Urinary bladder (tissue), 4 donors: ENCODE measurements around the gene DNM3. TPM values are rescaled to one million over a fixed set of nuclear protein-coding genes. Genes with fewer than 3 reads are reported as not detected.

Experiments used
- DNase-seq: peaks from one replicate; pipeline ENCODE4 v3.0.0-alpha.2; 2015; ENCODE audit errors: extremely low spot score
- H3K27ac ChIP-seq: one replicate; pipeline ENCODE4 v1.5.1; 2013; ENCODE audit warnings: low read depth, mild to moderate bottlenecking, moderate library complexity
- H3K36me3 ChIP-seq: one replicate; pipeline ENCODE4 v1.6.1; 2013; ENCODE audit warnings: mild to moderate bottlenecking, moderate library complexity; ENCODE audit not compliant: insufficient read depth
- H3K4me1 ChIP-seq: one replicate; pipeline ENCODE4 v1.6.1; 2013; ENCODE audit warnings: mild to moderate bottlenecking, moderate library complexity; ENCODE audit not compliant: insufficient read depth
- H3K4me3 ChIP-seq: one replicate; pipeline ENCODE4 v1.5.1; 2013; ENCODE audit warnings: low read depth, low read length
- WGBS: extraction: QIAGEN DNeasy Blood & Tissue Kit; methylation state at CpG from one replicate; pipeline ENCODE4 v1.1.7; 2013; 5-methylcytosine and 5-hydroxymethylcytosine counted together
- polyA plus RNA-seq: library from polyadenylated mRNA; stranded (reverse); fragments of 200-250 nt; gene quantifications from one replicate; pipeline ENCODE4 v1.2.3, GENCODE V29; 2013
- total RNA-seq: library from RNA; depleted of rRNA; stranded (reverse); fragments of >200 nt; gene quantifications from one replicate; pipeline ENCODE4 v1.2.3, GENCODE V29; 2014
- donor health status: healthy with polysubstance abuse.
- donor health status: healthy.

The DNM3 gene
- total and polyA plus RNA-seq, 2 donors = 3.2 to 11.7 TPM

DNA sequence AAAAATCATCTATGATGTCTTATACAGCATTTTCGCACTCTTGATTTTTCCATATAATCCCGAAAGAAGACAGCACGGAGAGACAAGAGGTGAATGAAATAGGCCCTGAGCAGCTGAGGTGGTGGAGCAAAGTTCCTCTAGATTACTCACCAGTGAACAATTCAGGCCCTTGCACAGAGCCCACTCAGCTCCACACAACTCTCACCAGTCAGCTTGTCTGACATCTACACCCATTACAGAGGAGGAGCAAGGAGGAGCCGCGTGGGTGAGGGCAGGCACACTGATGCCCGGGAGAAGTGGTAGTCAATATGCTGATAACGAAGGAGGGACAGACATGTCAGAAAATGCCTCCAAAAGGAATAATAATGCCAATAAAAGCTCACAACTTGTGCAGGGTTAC is 59.9 kb downstream of the DNM3 start:
- Histone ChIP-seq H3K27ac (no peak overlapping the region), H3K36me3 (no peaks in the 10 kb centered on the region), H3K4me3 (no peak overlapping the region), H3K4me1 (no peaks in the 10 kb centered on the region)
- WGBS = 90% methylated on average over 7 of the region's 7 CpGs
- DNase-seq = no peak

DNA sequence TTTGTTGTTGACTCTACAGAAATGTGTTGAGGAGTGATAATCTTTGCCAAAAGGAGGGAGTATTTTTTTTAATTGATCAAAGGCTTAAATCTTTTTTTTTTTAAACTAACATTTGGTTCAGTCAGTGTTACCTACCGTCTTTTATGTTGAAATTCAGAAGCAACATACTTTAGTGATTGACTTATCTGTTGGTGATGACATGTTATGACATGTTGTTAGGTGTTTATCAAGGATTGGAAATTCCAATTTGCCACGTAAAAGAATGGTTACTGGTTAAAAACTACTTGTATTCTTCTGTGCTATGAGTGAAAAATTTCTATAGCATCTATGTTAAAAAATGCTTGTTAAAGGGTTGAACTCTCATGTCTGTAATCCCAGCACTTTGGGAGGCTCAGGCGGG is 61.2 kb downstream of the DNM3 start:
- no peaks in the 10 kb centered on the region for H3K4me1 ChIP-seq
- no peak overlapping the region for H3K27ac ChIP-seq
- H3K36me3 ChIP-seq = no peaks in the 10 kb centered on the region
- H3K4me3 ChIP-seq = no peak overlapping the region
- no peak for DNase-seq
- 58% methylated on average over 3 of the region's 3 CpGs for WGBS

DNA sequence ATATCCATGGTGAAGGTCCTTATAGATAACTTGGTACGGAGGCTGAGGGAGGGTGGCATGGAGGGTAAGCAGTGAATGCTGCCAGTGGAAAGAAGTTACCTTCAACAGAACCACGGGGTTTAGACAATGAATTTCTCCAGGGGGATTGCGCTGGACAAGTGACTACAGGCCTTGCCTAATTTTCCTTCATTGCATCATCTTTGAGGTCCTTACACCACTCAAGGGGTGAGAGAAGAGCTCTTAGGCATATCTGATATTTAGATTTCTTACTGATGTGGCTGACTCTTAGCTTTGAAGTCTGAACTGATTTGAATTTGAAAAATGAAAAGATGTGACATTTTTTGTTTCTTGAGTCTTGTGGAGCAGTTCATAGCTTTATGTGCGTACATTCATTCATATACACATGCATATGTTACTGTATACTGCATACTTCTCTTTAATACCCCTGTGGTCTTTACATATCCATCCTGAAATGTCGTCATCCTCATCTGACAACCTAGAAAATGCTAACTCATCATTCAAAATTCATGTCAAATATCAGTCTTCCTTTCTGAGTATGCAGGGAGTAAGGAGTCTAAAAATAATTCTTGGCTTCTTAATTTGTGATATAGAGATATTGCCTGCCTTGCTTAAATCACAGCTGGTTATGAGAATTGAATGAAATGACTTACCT is 63.6 kb downstream of the DNM3 start:
- WGBS = 90% methylated on average over 5 of the region's 5 CpGs

DNA sequence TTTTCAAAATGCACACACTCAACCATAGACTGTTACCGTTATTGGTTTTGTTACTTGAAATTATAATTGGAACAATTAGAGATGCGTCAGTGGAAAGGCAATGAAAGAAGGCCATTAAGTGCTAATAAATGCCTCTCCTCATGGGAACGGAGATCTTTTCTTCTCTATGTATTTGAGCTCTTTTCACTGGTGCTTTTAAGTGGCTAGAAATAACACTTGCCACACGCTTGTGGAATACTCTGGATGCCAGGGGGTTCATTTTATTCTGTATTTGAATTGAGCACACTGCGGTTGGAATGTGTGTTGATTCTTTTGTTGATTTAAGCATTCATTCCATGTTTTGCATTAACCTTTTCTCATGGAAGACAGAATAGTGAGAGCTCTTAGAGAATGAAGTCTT is 68.4 kb downstream of the DNM3 start:
- H3K36me3 ChIP-seq = no peaks in the 10 kb centered on the region
- H3K27ac ChIP-seq = no peak overlapping the region
- H3K4me3 ChIP-seq = no peak overlapping the region
- WGBS = 64% methylated on average over 5 of the region's 5 CpGs
- DNase-seq = no peak
- no peaks in the 10 kb centered on the region for H3K4me1 ChIP-seq

More for the DNA sequence above, 63.6 kb downstream of the DNM3 start:
- H3K27ac ChIP-seq = no peak overlapping the region
- no peak overlapping the region for H3K4me3 ChIP-seq
- no peaks in the 10 kb centered on the region for H3K36me3 ChIP-seq
- DNase-seq = no peak
- H3K4me1 ChIP-seq = no peaks in the 10 kb centered on the region

DNA sequence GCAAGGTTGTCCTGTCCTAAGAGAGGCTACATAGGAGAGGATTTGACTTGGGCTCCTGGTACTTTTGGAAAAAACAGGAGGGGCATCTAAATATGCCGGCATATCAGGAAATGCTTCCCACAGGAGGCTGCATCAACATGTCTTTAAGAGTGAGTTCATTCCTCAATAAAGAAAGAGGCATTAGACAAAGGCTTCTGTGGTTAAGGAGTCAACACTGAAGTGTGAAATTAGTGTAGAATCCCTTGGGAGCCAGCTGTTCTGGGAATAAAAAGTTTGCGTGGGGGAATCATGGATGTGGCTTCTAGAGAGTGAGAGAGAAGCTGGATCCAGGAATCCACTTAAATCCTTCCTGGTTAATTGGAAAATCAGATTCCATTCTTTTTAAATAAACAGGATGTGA is 69.5 kb downstream of the DNM3 start:
- Histone ChIP-seq H3K4me3 (no peak overlapping the region), H3K36me3 (no peaks in the 10 kb centered on the region), H3K27ac (no peak overlapping the region), H3K4me1 (no peaks in the 10 kb centered on the region)
- 61% methylated on average over 2 of the region's 2 CpGs for WGBS
- DNase-seq = no peak

DNA sequence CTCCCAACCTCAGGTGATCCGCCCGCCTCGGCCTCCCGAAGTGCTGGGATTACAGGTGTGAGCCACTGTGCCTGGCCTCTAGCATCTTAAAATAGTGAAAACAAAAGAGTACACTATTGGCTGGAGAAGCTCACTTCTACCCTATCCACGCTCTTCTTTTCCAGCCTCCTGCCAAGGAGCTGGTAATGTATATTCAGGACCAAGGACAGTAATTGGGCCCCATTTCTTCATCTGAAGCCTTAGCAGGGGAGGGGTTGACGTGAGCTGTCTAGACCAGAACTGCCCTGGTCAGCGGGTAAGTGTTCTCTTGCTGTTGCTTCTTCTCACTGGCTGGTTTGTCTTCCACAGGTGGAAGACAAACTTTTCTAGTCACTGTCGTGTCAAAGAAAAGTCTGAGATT is 70.2 kb downstream of the DNM3 start:
- DNase-seq = no peak
- WGBS = 86% methylated on average over 8 of the region's 8 CpGs

DNA sequence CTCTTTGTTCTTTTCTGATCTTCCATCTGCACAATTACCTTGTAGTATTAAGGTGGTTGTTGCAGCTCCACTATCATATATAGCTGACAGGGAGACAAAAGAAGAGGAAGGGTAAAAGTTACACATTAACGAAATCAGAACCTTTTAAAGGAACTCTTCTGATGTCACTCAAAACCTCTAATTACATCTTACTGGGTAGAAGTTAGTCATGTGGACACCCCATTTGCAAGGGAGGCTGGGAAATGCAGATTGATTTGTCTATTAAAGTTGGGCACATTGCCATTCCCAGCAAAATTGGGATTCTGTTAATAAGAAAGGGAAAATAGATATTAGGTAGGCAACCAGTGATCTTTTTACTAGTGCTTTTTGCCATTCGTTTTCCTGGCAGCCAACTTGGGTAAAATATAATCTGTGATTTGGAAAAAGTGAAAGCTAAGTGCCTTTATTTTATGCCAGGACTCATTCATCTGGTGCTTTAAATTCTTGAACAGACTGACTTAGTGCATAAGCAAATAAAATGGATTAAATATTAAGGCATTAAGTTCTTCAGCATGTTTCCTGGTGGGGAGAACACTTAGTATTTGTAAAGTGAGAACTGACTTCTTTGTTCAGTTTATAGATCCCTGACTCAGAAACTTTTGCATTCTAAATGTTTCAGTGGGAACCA is 71.3 kb downstream of the DNM3 start:
- 65% methylated on average over 2 of the region's 2 CpGs for WGBS
- H3K4me3 ChIP-seq = no peak overlapping the region

More for the DNA sequence above, 70.2 kb downstream of the DNM3 start:
- Histone ChIP-seq H3K4me1 (no peaks in the 10 kb centered on the region), H3K27ac (no peak overlapping the region), H3K36me3 (no peaks in the 10 kb centered on the region), H3K4me3 (no peak overlapping the region)

DNA sequence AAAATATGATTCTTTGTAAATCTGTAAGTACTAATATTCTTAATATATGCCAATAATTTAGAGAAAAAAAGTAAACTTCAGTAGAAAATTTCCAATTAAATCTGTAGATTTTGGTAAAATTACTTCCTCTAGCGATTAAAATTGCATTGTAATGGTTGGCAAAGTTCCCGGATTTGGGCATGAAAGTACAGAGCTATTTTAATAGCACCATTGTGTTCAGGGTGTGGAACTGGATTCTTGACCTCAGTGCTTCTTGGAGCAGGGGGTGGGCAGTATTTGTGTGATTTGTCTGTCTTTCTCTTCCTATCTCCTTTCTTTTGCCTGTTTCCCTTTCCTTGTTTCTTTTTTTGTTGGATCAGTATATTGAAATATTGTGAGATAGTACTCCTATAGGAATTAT is 72.1 kb downstream of the DNM3 start:
- Histone ChIP-seq H3K36me3 (no peaks in the 10 kb centered on the region), H3K27ac (no peak overlapping the region), H3K4me1 (no peaks in the 10 kb centered on the region), H3K4me3 (no peak overlapping the region)
- 52% methylated on average over 2 of the region's 2 CpGs for WGBS
- DNase-seq = no peak

More for the DNA sequence above, 71.3 kb downstream of the DNM3 start:
- DNase-seq = no peak
- Histone ChIP-seq H3K36me3 (no peaks in the 10 kb centered on the region), H3K4me1 (no peaks in the 10 kb centered on the region), H3K27ac (no peak overlapping the region)

DNA sequence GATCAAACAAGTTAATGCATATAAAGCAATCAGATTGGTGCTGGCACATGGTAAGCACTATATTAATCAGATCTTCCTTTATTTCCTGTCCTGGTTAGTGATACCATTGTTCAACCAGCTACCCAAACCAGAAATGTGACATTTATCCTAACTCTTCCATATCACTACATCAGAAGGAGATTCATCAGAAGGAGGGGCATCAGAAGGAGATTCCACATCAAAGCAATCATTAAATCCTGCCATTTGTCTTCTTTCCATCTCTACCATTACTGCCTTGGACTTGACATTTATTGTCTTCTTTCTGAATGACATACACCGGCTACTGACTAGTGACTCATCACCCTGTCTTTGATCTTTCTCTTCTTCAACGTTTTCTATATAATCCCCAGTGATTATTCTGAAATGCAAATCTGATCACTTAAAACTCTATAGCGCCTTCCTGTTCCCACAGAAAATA is 75.0 kb downstream of the DNM3 start:
- Histone ChIP-seq H3K27ac (no peak overlapping the region), H3K4me1 (no peaks in the 10 kb centered on the region), H3K4me3 (no peak overlapping the region), H3K36me3 (no peaks in the 10 kb centered on the region)
- WGBS = 30% methylated on average over 3 of the region's 3 CpGs
- DNase-seq = no peak

DNA sequence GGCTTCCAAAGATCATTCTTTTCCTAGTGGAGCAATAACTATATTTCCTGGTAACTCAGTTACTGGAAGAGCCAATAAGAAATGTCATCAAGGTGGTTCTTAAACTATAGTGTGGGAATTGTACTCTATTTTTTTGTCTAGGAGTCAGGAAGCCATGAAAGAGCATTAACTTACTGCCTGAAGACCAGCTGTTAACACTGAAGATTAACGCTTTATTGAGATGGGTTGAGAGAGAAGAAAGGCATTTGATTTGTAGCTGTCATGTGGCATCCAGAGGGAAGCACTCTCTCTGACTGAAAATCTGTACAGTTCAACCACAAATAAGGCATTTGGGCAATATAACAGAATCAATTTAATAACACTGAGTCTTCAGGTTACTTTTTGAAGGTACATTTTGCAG is 76.0 kb downstream of the DNM3 start:
- Histone ChIP-seq H3K4me1 (no peaks in the 10 kb centered on the region), H3K4me3 (no peak overlapping the region), H3K27ac (no peak overlapping the region), H3K36me3 (no peaks in the 10 kb centered on the region)
- DNase-seq = no peak
- 77% methylated on average over 1 of the region's 1 CpG for WGBS

DNA sequence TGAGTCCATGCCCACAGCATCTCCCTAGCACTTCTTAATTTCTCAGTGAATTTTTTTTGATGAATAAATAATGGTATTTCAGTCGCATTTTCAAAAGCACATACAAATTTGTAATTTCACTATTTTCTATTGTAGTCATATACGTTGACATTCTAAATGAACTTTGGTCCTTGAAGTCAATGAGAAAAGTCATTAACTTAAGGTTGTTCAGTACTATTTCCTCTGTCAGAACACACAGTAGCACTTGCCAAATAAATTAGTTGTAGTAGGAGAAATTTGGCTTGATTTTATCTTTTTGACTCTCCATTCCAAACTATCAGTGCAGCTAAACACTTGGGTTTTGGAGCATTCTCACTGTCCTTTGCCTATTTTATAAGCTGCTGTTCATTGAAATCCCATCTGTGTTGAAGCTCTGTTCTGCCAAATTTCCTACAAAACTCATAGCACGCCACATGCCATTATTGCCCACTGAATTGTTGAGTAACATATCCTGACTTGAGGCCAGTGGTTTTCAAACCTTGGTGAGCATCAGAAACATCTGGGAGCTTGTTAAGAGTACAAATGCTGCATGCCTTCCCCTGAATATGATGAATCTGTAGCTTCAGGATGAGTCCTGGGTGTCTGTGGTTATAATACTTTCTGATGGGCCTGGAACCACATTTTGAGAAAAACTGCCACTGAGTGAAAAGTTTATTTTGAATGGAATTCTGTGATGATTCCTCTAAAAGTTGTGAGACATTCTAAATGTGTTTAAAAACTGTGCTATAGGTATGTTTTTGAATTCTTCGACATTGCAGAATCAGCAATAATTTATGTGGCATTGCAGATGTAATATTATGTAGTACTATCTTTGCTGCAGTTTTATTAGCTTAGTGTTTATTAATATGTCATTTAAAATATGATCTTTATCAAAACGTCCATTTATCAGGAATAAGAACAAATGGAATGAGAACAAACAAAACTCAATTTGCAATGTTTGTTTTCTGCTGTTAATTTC is 78.9 kb downstream of the DNM3 start:
- Histone ChIP-seq H3K4me1 (no peaks in the 10 kb centered on the region), H3K4me3 (no peak overlapping the region), H3K36me3 (no peaks in the 10 kb centered on the region), H3K27ac (no peak overlapping the region)
- WGBS = 66% methylated on average over 5 of the region's 5 CpGs
- no peak for DNase-seq

DNA sequence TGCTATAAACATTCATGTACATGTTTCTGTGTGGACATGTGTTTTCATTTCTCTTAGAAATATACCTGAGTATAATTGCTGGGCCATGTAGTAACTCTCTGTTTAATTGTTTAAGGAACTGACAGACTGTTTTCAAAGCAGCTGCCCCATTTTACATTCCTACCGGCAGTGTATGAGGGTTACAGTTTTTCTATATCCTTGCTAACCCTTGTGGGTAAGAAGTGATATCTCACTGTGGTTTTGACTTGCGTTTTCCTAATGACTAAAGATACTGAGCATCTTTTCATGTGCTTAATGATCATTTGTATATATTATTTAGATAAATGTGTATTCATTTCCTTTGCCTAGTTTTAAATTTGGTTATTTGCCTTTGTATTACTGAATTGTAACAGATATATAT is 81.7 kb downstream of the DNM3 start:
- H3K4me1 ChIP-seq = no peaks in the 10 kb centered on the region
- no peak overlapping the region for H3K27ac ChIP-seq
- no peaks in the 10 kb centered on the region for H3K36me3 ChIP-seq
- WGBS = 49% methylated on average over 2 of the region's 2 CpGs
- DNase-seq = no peak
- no peak overlapping the region for H3K4me3 ChIP-seq

DNA sequence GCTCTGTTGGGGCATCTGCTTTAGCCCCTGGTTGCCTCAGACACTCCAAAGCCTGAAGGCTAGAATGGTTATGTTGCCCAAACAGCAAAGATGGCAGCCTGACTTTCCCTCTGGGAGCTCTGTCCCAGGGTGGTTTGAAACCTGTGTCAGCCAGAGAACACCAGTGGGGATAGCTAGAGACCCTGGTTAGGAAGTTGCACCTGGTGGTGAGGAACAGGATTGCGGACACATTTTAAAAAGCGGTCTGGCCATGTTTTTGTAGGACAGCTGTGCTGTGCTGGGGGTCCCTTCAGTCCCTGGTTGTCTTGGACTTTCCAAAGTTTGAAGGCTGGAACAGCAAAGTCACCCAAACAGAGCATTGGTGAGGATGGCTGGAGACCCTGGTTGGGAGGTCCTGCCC is 87.8 kb downstream of the DNM3 start:
- Histone ChIP-seq H3K4me1 (no peaks in the 10 kb centered on the region), H3K4me3 (no peak overlapping the region), H3K36me3 (no peaks in the 10 kb centered on the region), H3K27ac (no peak overlapping the region)
- DNase-seq = no peak
- WGBS = 98% methylated on average over 2 of the region's 2 CpGs
